ENCODE data around the gene CLTRN.
"Not testable (repeated sequence)": the region's sequence is repeated elsewhere in the genome, so short reads cannot be mapped to it uniquely, and the experiment has no call there.

Gene CLTRN

DNA sequence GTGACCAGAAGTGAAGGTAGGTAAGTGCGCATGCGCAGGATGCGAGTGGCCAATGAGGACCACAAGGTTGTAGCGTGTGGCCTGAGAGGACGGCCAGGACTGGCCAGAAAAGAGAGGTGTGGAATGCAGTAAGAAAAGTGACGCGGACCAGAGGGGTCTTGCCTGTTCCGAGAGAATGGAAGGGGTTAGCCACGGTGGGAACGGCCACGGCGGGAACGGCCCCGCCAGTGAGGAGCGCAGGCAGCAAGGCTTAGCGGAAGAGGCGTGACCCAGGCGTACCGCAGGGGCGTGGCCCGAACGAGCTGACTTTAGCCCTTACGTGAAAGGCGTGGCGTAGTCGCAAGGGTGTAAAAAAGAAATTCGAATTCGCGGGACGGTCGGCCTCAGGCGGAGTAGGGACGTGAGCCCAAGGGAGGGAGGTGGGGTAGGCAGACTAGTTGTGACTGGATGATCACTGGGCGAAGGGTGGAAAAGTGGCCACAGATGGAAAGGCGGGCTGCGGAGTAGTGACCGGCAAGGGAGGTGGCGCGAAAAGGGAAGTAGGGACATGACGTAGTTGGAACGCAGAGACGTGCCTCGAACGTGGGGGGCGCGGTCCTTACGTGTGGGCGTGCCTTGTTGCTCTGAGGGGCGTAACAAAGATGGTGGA, 10.4 kb upstream of the CLTRN start:
- TF ChIP-seq, protein P1, sequence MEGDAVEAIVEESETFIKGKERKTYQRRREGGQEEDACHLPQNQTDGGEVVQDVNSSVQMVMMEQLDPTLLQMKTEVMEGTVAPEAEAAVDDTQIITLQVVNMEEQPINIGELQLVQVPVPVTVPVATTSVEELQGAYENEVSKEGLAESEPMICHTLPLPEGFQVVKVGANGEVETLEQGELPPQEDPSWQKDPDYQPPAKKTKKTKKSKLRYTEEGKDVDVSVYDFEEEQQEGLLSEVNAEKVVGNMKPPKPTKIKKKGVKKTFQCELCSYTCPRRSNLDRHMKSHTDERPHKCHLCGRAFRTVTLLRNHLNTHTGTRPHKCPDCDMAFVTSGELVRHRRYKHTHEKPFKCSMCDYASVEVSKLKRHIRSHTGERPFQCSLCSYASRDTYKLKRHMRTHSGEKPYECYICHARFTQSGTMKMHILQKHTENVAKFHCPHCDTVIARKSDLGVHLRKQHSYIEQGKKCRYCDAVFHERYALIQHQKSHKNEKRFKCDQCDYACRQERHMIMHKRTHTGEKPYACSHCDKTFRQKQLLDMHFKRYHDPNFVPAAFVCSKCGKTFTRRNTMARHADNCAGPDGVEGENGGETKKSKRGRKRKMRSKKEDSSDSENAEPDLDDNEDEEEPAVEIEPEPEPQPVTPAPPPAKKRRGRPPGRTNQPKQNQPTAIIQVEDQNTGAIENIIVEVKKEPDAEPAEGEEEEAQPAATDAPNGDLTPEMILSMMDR (IDR thresholded peaks at IDR 0.05; ENCODE audit: control insufficient read depth, extremely low read depth, insufficient read depth) = no peak
- peak; percentile 85 for DNase-seq (ENCODE audit: low read depth)
- H3K4me3 ChIP-seq (ENCODE audit: low read depth, low read length) = peak overlapping the region; percentile 91

DNA sequence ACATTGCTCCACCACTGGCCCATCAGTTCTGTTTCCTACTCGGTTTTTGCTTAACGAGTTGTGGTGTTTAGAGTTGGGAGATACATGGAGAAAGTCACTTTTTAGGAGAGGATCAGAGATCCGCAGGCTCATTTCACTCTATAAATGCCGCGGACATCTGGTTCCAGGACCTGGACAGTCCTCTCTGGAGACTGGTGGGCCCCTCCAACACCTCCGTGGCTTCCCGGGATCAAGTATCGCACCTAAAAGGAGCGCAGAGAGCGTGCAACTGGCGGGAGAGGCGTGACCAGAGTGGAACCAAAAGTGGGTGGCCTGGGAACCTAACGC, 9.9 kb upstream of the CLTRN start:
- TF ChIP-seq, protein P1 (IDR thresholded peaks at IDR 0.05; ENCODE audit: control insufficient read depth, extremely low read depth, insufficient read depth) = no peak
- peak overlapping the region; percentile 91 for H3K4me3 ChIP-seq (ENCODE audit: low read depth, low read length)
- DNase-seq (ENCODE audit: low read depth) = no peak

DNA sequence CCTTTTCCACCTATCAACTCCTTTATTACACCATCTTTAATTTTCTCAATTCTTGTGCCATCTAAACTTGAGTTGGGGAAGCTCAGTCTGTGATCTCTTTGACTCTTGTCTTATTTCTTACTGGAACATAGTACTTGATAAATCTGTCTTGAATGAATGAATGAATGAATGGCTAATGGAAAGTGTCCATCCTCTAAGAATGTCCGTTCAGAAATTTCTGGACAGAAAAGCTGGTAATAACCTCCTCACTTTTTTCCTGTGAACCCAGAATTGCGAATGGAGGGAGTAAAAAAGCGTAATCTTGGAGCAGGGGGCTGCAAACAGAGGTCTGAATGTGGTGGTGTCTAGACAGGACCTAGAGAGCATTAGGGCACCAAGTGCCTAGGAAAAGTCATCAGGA, 9.4 kb upstream of the CLTRN start:
- no peak for DNase-seq (ENCODE audit: low read depth)
- H3K4me3 ChIP-seq (ENCODE audit: low read depth, low read length) = peak overlapping the region; percentile 91
- TF ChIP-seq, protein P1 (IDR thresholded peaks at IDR 0.05; ENCODE audit: control insufficient read depth, extremely low read depth, insufficient read depth) = no peak

DNA sequence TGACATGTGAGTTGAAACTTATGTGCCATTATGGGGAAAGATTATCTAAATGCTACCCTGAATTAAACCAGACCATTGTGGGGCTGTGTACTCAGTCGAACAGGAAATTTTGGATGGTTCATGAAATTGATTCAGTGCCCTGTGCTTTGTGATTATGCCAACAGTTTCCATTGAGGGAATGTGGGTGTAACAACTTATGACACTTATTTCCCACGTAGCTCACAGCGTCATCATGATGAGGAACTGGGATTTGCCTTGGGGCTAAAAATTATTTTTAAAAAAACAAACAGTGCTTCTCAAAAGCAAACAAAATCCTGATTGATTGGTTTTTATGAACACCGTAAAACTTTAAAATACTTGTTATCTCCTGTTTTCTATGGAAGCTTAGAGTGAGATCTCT, 8.3 kb upstream of the CLTRN start:
- TF ChIP-seq, protein P1 (IDR thresholded peaks at IDR 0.05; ENCODE audit: control insufficient read depth, extremely low read depth, insufficient read depth) = no peak
- DNase-seq (ENCODE audit: low read depth) = peak; percentile 25
- no peak overlapping the region for H3K4me3 ChIP-seq (ENCODE audit: low read depth, low read length)

DNA sequence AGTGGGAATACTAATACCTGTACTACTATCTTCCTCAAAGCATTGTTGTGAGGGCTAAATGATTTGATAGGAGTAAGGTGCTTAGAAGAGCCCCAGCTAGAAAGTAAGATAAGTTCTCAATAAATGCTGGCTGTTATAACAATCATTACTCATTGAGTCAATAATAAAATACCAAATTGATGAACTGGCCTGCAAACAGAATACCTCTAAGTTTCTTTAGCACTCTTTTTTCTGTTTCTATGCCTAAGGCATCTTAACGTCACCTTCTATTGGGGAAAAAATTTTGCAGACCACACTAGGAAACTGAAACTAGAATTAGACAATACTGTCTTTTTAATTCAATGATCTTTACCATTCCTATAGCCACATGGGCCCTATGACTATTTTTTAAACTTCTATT, 1.2 kb downstream of the CLTRN start:
- DNase-seq (ENCODE audit: low read depth) = no peak
- TF ChIP-seq, protein P1 (IDR thresholded peaks at IDR 0.05; ENCODE audit: control insufficient read depth, extremely low read depth, insufficient read depth) = no peak
- no peak overlapping the region for H3K4me3 ChIP-seq (ENCODE audit: low read depth, low read length)

DNA sequence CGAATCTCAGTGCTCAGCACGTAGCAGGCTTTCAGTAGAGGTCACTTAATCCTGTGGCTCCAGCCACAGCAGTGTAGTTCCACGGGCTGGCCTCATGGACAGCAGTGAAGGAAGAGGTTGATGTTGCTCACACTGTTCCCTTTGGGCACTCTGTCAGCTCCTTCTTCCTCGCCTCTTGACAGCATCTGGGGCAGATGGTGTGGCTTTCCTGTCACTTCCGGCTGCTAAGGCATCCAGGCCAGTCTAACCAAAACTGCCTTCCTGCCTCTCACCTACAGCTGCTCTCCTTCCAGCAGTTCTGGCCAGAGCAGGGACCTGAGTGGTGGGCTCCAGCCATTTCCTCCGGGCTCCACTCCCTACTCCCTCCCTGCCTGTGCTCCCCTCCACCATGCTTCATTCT, 9.8 kb downstream of the CLTRN start:
- DNase-seq (ENCODE audit: low read depth); H3K4me3 ChIP-seq (ENCODE audit: low read depth, low read length): not testable (repeated sequence)

DNA sequence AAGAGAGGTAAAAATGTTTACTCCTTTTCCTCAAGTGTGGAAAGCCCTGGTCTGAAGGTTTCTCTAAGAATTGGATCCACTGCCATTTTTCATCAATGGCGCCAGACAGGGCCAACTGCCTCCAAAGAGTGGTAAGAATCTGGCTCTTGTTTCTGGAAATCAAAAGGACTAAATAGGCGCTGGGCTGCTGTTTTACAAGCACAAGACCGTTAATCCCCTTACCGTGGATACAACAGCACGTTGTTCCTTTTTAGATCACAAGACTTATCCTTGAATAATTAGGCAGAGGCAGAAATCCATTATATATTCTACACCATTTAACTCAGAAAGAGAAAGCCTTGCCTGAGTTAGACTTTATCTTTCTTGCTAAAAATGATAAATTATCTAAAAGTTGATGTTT, 10.6 kb downstream of the CLTRN start:
- TF ChIP-seq, protein P1 (IDR thresholded peaks at IDR 0.05; ENCODE audit: control insufficient read depth, extremely low read depth, insufficient read depth) = no peak
- DNase-seq (ENCODE audit: low read depth) = no peak
- no peak overlapping the region for H3K4me3 ChIP-seq (ENCODE audit: low read depth, low read length)

DNA sequence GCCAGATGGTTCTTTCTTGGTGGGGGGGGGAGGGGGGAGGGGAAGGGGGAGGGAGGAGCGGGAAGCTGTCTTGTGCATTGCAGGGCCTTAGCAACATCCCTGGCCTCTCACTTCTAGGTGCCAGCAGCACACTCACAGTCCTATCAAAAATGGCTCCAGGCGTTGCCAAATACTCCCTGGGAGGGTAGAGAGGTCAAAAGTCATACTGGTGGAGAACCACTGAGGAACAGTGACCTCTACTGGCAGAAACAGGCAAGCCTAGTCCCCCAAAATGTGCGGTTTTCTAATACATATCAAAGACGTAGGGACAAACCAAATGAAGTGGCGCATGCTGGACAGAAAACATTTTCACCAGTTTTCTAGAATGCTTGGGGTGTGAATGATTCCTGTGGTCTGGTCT, 17.1 kb downstream of the CLTRN start:
- H3K4me3 ChIP-seq (ENCODE audit: low read depth, low read length); DNase-seq (ENCODE audit: low read depth): not testable (repeated sequence)

Data from LNCaP clone FGC (cell line).